WERI-Rb-1 (cell line): ENCODE measurements around the gene ELF1.

Experiments used
- DNase-seq: peaks from one replicate; pipeline ENCODE4 v3.0.0-alpha.2; 2020
- H3K27ac ChIP-seq: fragments of 250-450 bp; sonication (Bioruptor Pico); 2 replicates; pipeline ENCODE4 v1.5.1; 2020; ENCODE audit warnings: mild to moderate bottlenecking, moderate library complexity
- H3K27me3 ChIP-seq: fragments of 250-450 bp; sonication (Bioruptor Pico); 2 replicates; pipeline ENCODE4 v1.5.1; 2021; ENCODE audit warnings: mild to moderate bottlenecking, low read depth, moderate library complexity; ENCODE audit not compliant: insufficient read depth, severe bottlenecking
- H3K36me3 ChIP-seq: fragments of 250-450 bp; sonication (Bioruptor Pico); 2 replicates; pipeline ENCODE4 v1.5.1; 2020; ENCODE audit warnings: mild to moderate bottlenecking, moderate library complexity
- H3K4me3 ChIP-seq: 2 replicates; pipeline ENCODE4 v1.5.1; 2011; ENCODE audit warnings: low read depth, mild to moderate bottlenecking, control low read depth, low read length
- H3K9me3 ChIP-seq: fragments of 250-450 bp; sonication (Bioruptor Pico); 2 replicates; pipeline ENCODE4 v1.5.1; 2021; ENCODE audit warnings: mild to moderate bottlenecking, moderate library complexity; ENCODE audit not compliant: severe bottlenecking
- TF ChIP-seq, protein P1 (sequence below): IDR thresholded peaks from 2 replicates; pipeline ENCODE4 v1.5.1; 2011; ENCODE audit warnings: low read depth, mild to moderate bottlenecking, control low read depth, inconsistent platforms, low read length

The ELF1 gene

DNA sequence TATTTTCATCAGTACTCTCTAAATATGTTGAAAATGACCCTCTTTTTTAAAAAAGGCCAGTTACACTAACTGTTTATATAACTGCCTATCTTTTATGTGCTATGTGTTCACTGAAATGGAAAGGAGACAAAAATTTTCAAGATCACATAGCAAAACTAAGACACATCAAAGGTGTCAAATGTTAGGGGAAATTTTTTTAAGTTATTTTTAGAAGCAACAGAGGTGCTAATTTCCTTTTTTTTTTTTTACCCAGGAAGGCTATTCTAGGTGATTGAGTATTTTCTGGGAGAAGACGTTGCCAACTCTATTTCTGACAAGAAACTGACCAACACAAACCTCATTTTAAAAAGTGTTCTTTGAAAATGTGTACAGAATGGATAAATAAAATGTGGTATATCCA, 45.7 kb downstream of the ELF1 start:
- H3K9me3 ChIP-seq = no peaks in the 10 kb centered on the region
- no peak overlapping the region for H3K4me3 ChIP-seq
- H3K27me3 ChIP-seq = no peaks in the 10 kb centered on the region
- no peak for DNase-seq
- no peak overlapping the region for H3K27ac ChIP-seq
- TF ChIP-seq, protein P1, sequence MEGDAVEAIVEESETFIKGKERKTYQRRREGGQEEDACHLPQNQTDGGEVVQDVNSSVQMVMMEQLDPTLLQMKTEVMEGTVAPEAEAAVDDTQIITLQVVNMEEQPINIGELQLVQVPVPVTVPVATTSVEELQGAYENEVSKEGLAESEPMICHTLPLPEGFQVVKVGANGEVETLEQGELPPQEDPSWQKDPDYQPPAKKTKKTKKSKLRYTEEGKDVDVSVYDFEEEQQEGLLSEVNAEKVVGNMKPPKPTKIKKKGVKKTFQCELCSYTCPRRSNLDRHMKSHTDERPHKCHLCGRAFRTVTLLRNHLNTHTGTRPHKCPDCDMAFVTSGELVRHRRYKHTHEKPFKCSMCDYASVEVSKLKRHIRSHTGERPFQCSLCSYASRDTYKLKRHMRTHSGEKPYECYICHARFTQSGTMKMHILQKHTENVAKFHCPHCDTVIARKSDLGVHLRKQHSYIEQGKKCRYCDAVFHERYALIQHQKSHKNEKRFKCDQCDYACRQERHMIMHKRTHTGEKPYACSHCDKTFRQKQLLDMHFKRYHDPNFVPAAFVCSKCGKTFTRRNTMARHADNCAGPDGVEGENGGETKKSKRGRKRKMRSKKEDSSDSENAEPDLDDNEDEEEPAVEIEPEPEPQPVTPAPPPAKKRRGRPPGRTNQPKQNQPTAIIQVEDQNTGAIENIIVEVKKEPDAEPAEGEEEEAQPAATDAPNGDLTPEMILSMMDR = no peak
- no peaks in the 10 kb centered on the region for H3K36me3 ChIP-seq

DNA sequence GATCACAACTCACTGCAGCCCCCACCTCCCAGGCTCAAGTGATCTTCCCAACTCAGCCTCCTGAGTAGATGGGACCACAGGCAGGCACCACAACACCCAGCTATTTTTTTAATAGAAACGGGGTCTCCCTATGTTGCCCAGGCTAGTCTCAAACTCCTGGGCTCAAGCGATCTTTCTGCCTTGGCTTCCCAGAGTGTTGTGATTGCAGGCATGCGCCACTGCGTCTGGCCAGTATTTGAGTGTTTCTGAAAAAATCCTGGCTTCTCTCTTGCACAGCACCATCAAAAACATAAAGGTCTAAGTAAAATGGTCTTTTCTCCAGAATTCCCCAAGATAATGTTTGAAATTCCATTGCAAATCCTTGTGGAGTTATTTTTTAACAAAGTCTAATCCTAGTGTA, 47.8 kb downstream of the ELF1 start:
- no peaks in the 10 kb centered on the region for H3K27me3 ChIP-seq
- no peaks in the 10 kb centered on the region for H3K9me3 ChIP-seq
- no peak overlapping the region for H3K27ac ChIP-seq
- H3K4me3 ChIP-seq = no peak overlapping the region
- DNase-seq = no peak
- no peaks in the 10 kb centered on the region for H3K36me3 ChIP-seq
- TF ChIP-seq, protein P1 = no peak

DNA sequence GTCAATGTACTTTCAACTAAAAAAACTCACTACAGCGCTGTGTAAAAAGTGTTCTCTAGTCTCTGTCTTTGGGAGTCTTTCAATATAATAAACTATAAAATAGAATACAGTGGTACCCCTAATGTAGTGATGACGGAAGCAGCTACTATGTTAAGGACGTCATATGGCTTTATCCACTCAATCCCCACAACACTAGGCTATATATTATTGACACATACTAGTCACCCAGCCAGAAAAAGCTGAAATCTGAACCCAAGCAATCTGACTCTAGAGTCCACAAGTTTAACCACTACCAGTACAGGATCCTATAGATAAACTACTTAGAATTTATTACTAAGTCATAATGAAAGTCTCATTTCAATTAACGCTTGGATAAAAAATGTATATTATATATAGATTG, 48.3 kb downstream of the ELF1 start:
- H3K36me3 ChIP-seq = no peaks in the 10 kb centered on the region
- no peak overlapping the region for H3K27ac ChIP-seq
- no peaks in the 10 kb centered on the region for H3K9me3 ChIP-seq
- DNase-seq = no peak
- no peak overlapping the region for H3K4me3 ChIP-seq
- no peaks in the 10 kb centered on the region for H3K27me3 ChIP-seq
- TF ChIP-seq, protein P1 = no peak

DNA sequence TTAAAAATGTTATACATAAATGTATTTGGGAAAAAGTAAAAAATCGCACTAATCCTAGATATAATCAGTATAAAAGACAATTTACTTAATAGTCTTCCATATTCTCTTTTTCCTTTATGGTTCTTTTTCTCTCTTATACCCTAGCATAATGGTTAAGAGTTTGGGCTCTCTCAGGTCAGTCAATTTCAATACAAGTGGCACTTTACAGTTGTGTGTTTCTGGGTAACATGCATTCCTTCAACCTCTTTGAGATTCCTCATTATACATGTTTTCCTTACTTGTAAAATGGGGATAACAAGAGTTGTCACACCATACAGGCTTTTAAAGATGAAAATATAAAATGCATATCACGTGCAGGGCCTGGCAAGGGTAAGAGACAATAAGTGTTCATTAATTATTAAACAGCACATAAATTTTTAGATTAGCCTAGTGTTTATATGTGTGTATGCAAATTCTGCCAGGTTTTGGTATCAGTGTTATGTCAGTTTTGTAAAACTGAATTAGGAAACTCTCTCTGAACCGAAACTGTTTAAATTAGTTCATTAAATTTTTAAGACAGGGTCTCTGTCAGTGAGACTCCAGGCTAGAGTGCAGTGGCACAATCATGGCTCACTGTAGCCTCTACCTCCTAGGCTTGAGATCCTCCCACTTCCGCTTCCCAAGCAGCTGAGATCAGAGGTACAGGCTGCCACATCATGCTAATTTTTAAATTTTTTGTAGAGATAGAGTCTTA, 49.8 kb downstream of the ELF1 start:
- Histone ChIP-seq H3K27ac (no peak overlapping the region), H3K36me3 (no peaks in the 10 kb centered on the region), H3K9me3 (no peaks in the 10 kb centered on the region), H3K4me3 (no peak overlapping the region), H3K27me3 (no peaks in the 10 kb centered on the region)
- TF ChIP-seq, protein P1 = no peak
- DNase-seq = no peak

DNA sequence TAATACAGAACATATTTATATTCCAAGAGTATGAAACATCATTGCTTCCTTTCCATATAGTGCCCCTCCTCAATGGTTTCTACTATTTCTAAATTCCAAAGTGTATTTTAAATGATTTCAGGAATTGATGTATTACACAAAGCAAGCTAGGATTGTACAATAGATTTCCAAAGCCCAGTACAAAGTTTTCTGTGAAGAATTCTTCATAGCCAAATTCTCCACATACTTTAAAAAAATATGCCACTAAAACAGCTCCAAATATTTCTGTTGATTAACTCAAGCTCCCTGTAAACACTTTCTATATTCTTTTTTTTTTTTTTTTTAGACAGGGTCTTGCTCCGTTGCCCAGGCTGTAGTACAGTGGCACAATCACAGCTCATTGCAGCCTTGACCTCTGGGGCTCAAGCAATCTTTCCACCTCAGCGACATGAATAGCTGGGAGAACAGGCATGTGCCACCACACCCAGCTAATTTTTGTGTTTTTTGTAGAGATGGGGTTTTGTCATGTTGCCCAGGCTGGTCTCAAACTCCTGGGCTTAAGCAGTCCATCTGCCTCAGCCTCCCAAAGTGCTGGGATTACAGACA, 50.6 kb downstream of the ELF1 start:
- TF ChIP-seq, protein P1 = no peak
- no peak for DNase-seq
- H3K9me3 ChIP-seq = no peaks in the 10 kb centered on the region
- no peak overlapping the region for H3K4me3 ChIP-seq
- no peak overlapping the region for H3K27ac ChIP-seq
- H3K27me3 ChIP-seq = no peaks in the 10 kb centered on the region
- H3K36me3 ChIP-seq = no peaks in the 10 kb centered on the region

DNA sequence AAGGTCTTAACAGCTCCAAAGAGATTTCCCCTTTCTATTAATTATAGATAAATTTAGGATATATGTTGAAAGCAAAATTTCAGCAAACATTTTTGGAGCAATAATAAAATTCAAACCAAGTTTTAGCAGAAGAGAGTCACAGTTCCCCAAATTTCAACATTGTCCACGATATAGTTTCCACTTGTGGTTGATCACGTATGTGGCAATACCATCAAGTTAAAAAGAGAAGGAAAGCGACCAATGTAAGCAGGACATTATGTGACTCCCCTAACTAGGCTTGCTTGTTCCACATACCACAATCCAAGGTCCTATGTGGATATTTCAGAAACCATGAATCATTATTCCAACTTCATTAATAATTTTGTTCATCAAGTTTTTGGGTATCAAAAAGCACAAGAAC, 52.8 kb downstream of the ELF1 start:
- TF ChIP-seq, protein P1 = no peak
- no peak overlapping the region for H3K4me3 ChIP-seq
- H3K27ac ChIP-seq = no peak overlapping the region
- DNase-seq = no peak
- H3K9me3 ChIP-seq = no peaks in the 10 kb centered on the region
- H3K27me3 ChIP-seq = no peaks in the 10 kb centered on the region
- no peaks in the 10 kb centered on the region for H3K36me3 ChIP-seq
